Breast epithelium (tissue), 4 donors: ENCODE measurements around the gene C3orf38. TPM values are rescaled to one million over a fixed set of nuclear protein-coding genes. Genes with fewer than 3 reads are reported as not detected.

Source experiments
- DNase-seq, 2 donors: peaks; one replicate each; pipeline ENCODE4 v3.0.0-alpha.2; 2019; ENCODE audit warnings: low spot score in 2 of 2
- H3K27ac ChIP-seq, 2 donors: fragments of 200-600 bp; sonication (generic) in 1 of 2; one replicate each; pipeline ENCODE4 v1.5.1; 2016 to 2019; ENCODE audit warnings: mild to moderate bottlenecking in 1 of 2
- H3K27me3 ChIP-seq, 2 donors: fragments of 200-600 bp; sonication (generic) in 1 of 2; one replicate each; pipeline versions ENCODE4 v1.5.1 to v1.6.0; 2017 to 2019; ENCODE audit warnings: control low read depth in 1 of 2, mild to moderate bottlenecking in 1 of 2
- H3K36me3 ChIP-seq: fragments of 200-600 bp; one replicate; pipeline ENCODE4 v1.5.1; 2019
- H3K4me1 ChIP-seq, 2 donors: fragments of 200-600 bp; sonication (generic); one replicate each; pipeline ENCODE4 v1.5.1; 2016 to 2019; ENCODE audit warnings: control low read depth in 1 of 2
- H3K4me3 ChIP-seq, 3 donors: fragments of 200-600 bp; sonication (generic); 1 replicate in 2 of 3; 2 replicates in 1 of 3; pipeline ENCODE4 v1.5.1; 2016 to 2019; ENCODE audit warnings: mild to moderate bottlenecking in 3 of 3, moderate library complexity in 2 of 3
- H3K9me3 ChIP-seq, 2 donors: fragments of 200-600 bp; sonication (generic) in 1 of 2; one replicate each; pipeline ENCODE4 v1.5.1; 2016 to 2019; ENCODE audit warnings: control low read depth in 1 of 2
- POLR2A ChIP-seq: fragments of 450-650 bp; IDR thresholded peaks from one replicate; pipeline ENCODE4 v1.6.1; 2016; ENCODE audit warnings: antibody characterized with exemption, mild to moderate bottlenecking, moderate library complexity
- POLR2AphosphoS5 ChIP-seq, 3 donors: sonication (generic); formaldehyde crosslinking; IDR thresholded peaks; one replicate each; pipeline ENCODE4 v1.6.1; 2017; ENCODE audit warnings: antibody characterized with exemption in 3 of 3
- intact Hi-C: fragments of 100-400 bp; cut with DNase I; formaldehyde crosslinking; loops from one replicate; pipeline ENCODE4 v1.15.1; 2023; ENCODE audit warnings: low total_unique reads
- total RNA-seq, 3 donors: library from RNA; depleted of rRNA; stranded (reverse); fragments of >200 nt; gene quantifications; one replicate each; pipeline ENCODE4 v1.1.0, GENCODE V29; 2016
- TF ChIP-seq, protein P1 (sequence below), 3 donors: fragments of 450-650 bp; IDR thresholded peaks; one replicate each; pipeline ENCODE4 v1.5.1; 2016 to 2017; ENCODE audit warnings: antibody characterized with exemption in 3 of 3, mild to moderate bottlenecking in 3 of 3, moderate library complexity in 3 of 3

The C3orf38 gene
- total RNA-seq, 3 donors from 2014 or later, result 20.3 to 32.1 (median 23.0) TPM

- H3K36me3 ChIP-seq, result no peaks in the 10 kb centered on the region
Observed at GRCh38 chr3:88142094-88142624, 7.6 kb upstream of the C3orf38 start.

DNA sequence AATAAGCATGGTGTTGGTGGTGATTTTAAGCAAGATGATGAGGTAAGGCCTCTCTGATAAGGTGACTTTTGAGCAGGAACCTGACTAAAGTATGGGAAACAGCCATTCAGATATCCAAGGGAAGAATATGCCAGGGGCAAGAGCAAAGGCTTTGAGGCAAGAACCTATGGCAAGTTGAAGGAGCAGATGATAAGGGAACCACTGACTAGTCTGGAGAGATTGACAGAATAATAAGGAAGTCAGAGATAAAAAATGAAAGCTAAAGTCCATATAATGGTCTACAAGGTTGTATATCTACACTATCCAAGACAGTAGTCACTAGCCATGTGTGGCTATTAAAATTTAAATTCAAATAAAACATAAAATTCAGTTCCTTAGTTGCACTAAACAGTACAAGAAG, 2.5 kb upstream of the C3orf38 start:
- Histone ChIP-seq H3K36me3 (no peaks in the 10 kb centered on the region), H3K4me1 (peaks cover 0 to 5% of the 10 kb centered on the region in 2 donors), H3K4me3 (no peak overlapping the region), H3K9me3 (no peaks in the 10 kb centered on the region), H3K27ac (no peak overlapping the region), H3K27me3 (no peaks in the 10 kb centered on the region)
- TF ChIP-seq POLR2A, result no peak
- TF ChIP-seq, protein P1, sequence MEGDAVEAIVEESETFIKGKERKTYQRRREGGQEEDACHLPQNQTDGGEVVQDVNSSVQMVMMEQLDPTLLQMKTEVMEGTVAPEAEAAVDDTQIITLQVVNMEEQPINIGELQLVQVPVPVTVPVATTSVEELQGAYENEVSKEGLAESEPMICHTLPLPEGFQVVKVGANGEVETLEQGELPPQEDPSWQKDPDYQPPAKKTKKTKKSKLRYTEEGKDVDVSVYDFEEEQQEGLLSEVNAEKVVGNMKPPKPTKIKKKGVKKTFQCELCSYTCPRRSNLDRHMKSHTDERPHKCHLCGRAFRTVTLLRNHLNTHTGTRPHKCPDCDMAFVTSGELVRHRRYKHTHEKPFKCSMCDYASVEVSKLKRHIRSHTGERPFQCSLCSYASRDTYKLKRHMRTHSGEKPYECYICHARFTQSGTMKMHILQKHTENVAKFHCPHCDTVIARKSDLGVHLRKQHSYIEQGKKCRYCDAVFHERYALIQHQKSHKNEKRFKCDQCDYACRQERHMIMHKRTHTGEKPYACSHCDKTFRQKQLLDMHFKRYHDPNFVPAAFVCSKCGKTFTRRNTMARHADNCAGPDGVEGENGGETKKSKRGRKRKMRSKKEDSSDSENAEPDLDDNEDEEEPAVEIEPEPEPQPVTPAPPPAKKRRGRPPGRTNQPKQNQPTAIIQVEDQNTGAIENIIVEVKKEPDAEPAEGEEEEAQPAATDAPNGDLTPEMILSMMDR (IDR thresholded peaks at IDR 0.05), result no peak
- TF ChIP-seq POLR2AphosphoS5 (IDR thresholded peaks at IDR 0.05), result no peak
- intact Hi-C loops, result no loop called here
- no peak for DNase-seq

More at GRCh38 chr3:88142094-88142624, 7.6 kb upstream of the C3orf38 start:
- no peak for TF ChIP-seq POLR2AphosphoS5 (IDR thresholded peaks at IDR 0.05)
- TF ChIP-seq POLR2A, result no peak
- TF ChIP-seq, protein P1 (IDR thresholded peaks at IDR 0.05), result no peak
- no peak overlapping the region for H3K27ac ChIP-seq
- no peaks in the 10 kb centered on the region for H3K9me3 ChIP-seq
- no peak overlapping the region for H3K4me3 ChIP-seq
- no peaks in the 10 kb centered on the region for H3K4me1 ChIP-seq
- H3K27me3 ChIP-seq, result no peaks in the 10 kb centered on the region
- intact Hi-C loops, result no loop called here
- DNase-seq, result no peak

DNA sequence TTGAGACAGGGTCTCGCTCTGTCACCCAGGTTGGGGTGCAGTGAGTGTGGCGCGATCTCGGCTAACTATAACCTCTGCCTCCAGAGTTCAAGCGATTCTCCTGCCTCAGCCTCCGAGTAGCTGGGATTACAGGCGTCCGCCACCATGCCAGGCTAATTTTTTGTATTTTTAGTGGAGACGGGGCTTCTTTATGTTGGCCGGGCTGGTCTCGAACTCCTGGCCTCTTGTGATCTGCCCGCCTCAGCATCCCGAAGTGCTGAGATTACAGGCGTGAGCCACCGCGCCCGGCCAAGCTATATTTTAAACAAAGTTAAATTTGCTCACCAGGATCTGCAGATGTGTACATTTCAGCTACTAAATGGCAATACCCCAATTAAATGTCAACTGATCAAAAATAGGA, 1.1 kb upstream of the C3orf38 start:
- H3K27ac ChIP-seq, result no peak overlapping the region
- TF ChIP-seq POLR2AphosphoS5 (IDR thresholded peaks at IDR 0.05), result no peak
- TF ChIP-seq, protein P1 (IDR thresholded peaks at IDR 0.05), result no peak
- no peak for TF ChIP-seq POLR2A
- H3K4me3 ChIP-seq, result peak overlapping the region; percentile 70 to 88 (median 74)

DNA sequence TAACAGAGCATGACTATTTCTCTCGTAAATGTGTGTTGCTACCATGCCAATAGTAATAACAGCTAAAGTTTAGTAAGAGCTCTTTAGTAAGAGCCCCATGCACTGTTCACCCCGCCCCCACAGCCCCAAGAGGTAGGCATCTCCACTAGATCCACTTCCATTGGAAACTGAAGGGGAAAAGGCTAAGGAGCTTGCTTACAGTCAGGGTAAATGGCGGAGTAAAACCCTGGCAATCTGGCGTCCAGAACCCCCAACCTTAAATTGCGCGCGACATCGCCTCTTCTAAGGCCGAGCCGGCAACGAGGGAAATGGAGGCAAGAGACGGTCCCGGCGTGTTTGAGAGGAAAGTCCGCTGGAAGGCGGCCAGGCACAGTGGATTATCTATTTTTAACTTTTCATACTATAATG, 654 bp upstream of the C3orf38 start:
- DNase-seq, result no peak
- no peaks in the 10 kb centered on the region for H3K9me3 ChIP-seq
- peak overlapping the region in 1 of 2 donors; percentile 96 for H3K27ac ChIP-seq
- peaks cover 0 to 5% of the 10 kb centered on the region in 2 donors for H3K4me1 ChIP-seq
- H3K36me3 ChIP-seq, result no peaks in the 10 kb centered on the region
- intact Hi-C loops, result no loop called here
- no peak for TF ChIP-seq POLR2A
- TF ChIP-seq, protein P1 (IDR thresholded peaks at IDR 0.05), result no peak
- no peak for TF ChIP-seq POLR2AphosphoS5 (IDR thresholded peaks at IDR 0.05)
- H3K4me3 ChIP-seq, result peak overlapping the region; percentile 70 to 88 (median 74)
- no peaks in the 10 kb centered on the region for H3K27me3 ChIP-seq

More for the DNA sequence above, 1.1 kb upstream of the C3orf38 start:
- Histone ChIP-seq H3K36me3 (no peaks in the 10 kb centered on the region), H3K4me1 (peaks cover 0 to 5% of the 10 kb centered on the region in 2 donors), H3K27me3 (no peaks in the 10 kb centered on the region), H3K9me3 (no peaks in the 10 kb centered on the region)
- DNase-seq, result no peak
- intact Hi-C loops, result no loop called here

DNA sequence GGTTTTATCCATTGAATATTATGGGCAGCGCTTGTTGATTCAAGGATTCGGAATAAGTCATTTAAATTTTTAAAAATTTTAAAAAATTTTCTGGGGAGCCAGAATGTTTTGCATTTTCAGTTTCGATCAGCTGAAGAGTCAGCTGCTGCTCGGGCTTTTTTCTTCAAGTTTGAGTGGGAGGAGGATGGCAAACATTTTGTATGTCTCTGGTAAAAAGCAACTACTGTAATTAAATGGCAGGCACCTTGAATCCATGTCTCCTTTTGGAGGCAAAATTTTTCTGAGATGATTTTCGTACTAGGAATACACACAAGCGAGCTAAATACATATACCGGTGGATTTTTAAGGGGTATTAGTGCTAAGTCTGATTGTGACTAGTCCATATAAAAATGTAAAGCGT, 612 bp downstream of the C3orf38 start:
- Histone ChIP-seq H3K4me1 (peaks cover 0 to 5% of the 10 kb centered on the region in 2 donors), H3K9me3 (no peaks in the 10 kb centered on the region), H3K36me3 (no peaks in the 10 kb centered on the region), H3K4me3 (peak overlapping the region; percentile 70 to 88 (median 74)), H3K27ac (peak overlapping the region; percentile 94 to 96), H3K27me3 (no peaks in the 10 kb centered on the region)
- TF ChIP-seq POLR2A (no peak), POLR2AphosphoS5 (IDR thresholded peaks at IDR 0.05) (no peak)
- TF ChIP-seq, protein P1 (IDR thresholded peaks at IDR 0.05), result no peak
- intact Hi-C loops, result no loop called here
- no peak for DNase-seq
